Lower leg skin (tissue), 4 donors: Measurements from ENCODE around the gene EMD. TPM values are rescaled to one million over a fixed set of nuclear protein-coding genes. Genes with fewer than 3 reads are reported as not detected.
"Not testable (repeated sequence)": the region's sequence is repeated elsewhere in the genome, so short reads cannot be mapped to it uniquely, and the experiment has no call there.

Experiments
- DNase-seq, 2 donors: peaks; one replicate each; pipeline ENCODE4 v3.0.0-alpha.2; 2019; ENCODE audit warnings: low spot score in 2 of 2
- H3K4me3 ChIP-seq: fragments of 200-600 bp; sonication (generic); 2 replicates; pipeline ENCODE4 v1.5.1; 2017; ENCODE audit warnings: mild to moderate bottlenecking, low read depth; ENCODE audit not compliant: poor library complexity, severe bottlenecking
- CTCF ChIP-seq, 3 donors: fragments of 450-650 bp; IDR thresholded peaks; one replicate each; pipeline ENCODE4 v1.5.1; 2016; ENCODE audit warnings: antibody characterized with exemption in 3 of 3, mild to moderate bottlenecking in 3 of 3, moderate library complexity in 2 of 3
- POLR2A ChIP-seq, 2 donors: fragments of 450-650 bp; IDR thresholded peaks; one replicate each; pipeline ENCODE4 v1.6.1; 2016 to 2017; ENCODE audit warnings: antibody characterized with exemption in 2 of 2, mild to moderate bottlenecking in 1 of 2, moderate library complexity in 1 of 2
- WGBS, 2 donors: methylation state at CpG; one replicate each; pipeline ENCODE4 v1.1.5; 2018; 5-methylcytosine and 5-hydroxymethylcytosine counted together
- intact Hi-C: fragments of 100-400 bp; cut with DNase I; formaldehyde crosslinking; loops from one replicate; pipeline ENCODE4 v1.15.0; 2023; ENCODE audit warnings: low total_unique reads
- total RNA-seq, 4 donors: library from RNA; depleted of rRNA; stranded (reverse); fragments of >200 nt; gene quantifications; one replicate each; pipeline ENCODE4 v1.1.0, GENCODE V29; 2016

The EMD gene
- total RNA-seq, 4 donors from 2014 or later = 43.4 to 67.0 (median 52.1) TPM

- TF ChIP-seq POLR2A (IDR thresholded peaks at IDR 0.05) (peak in 1 of 2 donors; percentile 88), CTCF (IDR thresholded peaks at IDR 0.05) (no peak)
- WGBS, 2 donors = 0 to 52% methylated on average over 12 to 68 of the region's 69 CpGs
- DNase-seq = peak; percentile 93 to 98
- peak within 1 kb of the TSS; percentile 53 for H3K4me3 ChIP-seq
- intact Hi-C loops = no loop called here
Measured at GRCh38 chrX:154397888-154398667, 19.0 kb downstream of the EMD start, which contains the start of gene RPL10. RPL10 (plus strand) TSS chrX:154398377; CDS start chrX:154398520, 143 bp downstream.

GRCh38 chrX:154398668-154399526 is 19.8 kb downstream of the EMD start:
- intact Hi-C loops = no loop called here
- peak; percentile 84 to 96 for DNase-seq
- WGBS, 2 donors = 1 to 46% methylated on average over 40 to 49 of the region's 49 CpGs
- TF ChIP-seq CTCF (IDR thresholded peaks at IDR 0.05) (no peak), POLR2A (IDR thresholded peaks at IDR 0.05) (no peak)
- H3K4me3 ChIP-seq = peak overlapping the region; percentile 53

- 9 to 60% methylated on average over 9 to 14 of the region's 14 CpGs for WGBS, 2 donors
- H3K4me3 ChIP-seq = peak overlapping the region; percentile 53
- TF ChIP-seq CTCF (IDR thresholded peaks at IDR 0.05) (no peak), POLR2A (IDR thresholded peaks at IDR 0.05) (no peak)
- DNase-seq = no peak
- intact Hi-C loops = no loop called here
Measured at GRCh38 chrX:154399527-154400368, 20.7 kb downstream of the EMD start.

- H3K4me3 ChIP-seq, DNase-seq, intact Hi-C loops: not testable (repeated sequence)
- 71 to 73% methylated on average over 5 to 6 of the region's 6 CpGs for WGBS, 2 donors
Measured at GRCh38 chrX:154400369-154400817, 21.3 kb downstream of the EMD start.

- intact Hi-C loops = no loop called here
- no peak for DNase-seq
- no peak overlapping the region for H3K4me3 ChIP-seq
- TF ChIP-seq CTCF (IDR thresholded peaks at IDR 0.05) = no peak
- TF ChIP-seq POLR2A (IDR thresholded peaks at IDR 0.05) = no peak
- WGBS, 2 donors = 52 to 56% methylated on average over 6 of the region's 6 CpGs
Measured at GRCh38 chrX:154401045-154401799, 22.1 kb downstream of the EMD start.
